ENCODE results near the gene S100A8.

The S100A8 gene

GRCh38 chr1:153389973-153390879 lies 647 bp downstream of the S100A8 start:
- no peak for DNase-seq (ENCODE audit: low spot score)

- no peak for DNase-seq (ENCODE audit: low spot score)
Observed at GRCh38 chr1:153389401-153389800, 1.5 kb downstream of the S100A8 start.

DNA sequence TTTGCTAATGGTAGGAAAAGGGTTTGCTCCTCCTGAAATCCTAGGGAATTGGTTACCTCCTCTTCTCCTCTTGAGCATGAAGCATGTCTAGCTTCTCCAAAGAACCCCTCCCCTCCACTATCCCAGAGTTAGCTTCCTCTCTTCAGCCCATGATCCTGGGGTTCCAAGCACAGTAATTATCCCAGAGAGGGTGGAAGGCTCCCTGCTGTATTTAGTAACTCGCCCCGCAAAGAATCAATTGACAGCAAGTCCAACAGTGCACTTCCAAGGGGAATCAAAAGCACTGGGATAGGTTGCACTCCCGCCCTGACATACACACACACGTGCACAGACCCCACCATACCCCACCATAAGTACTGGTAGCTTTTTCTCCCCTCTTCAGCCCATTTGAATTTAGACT lies 3.1 kb downstream of the S100A8 start:
- no peak for DNase-seq (ENCODE audit: low spot score)

GRCh38 chr1:153387001-153387400 lies 3.9 kb downstream of the S100A8 start:
- DNase-seq (ENCODE audit: low spot score) = no peak

DNA sequence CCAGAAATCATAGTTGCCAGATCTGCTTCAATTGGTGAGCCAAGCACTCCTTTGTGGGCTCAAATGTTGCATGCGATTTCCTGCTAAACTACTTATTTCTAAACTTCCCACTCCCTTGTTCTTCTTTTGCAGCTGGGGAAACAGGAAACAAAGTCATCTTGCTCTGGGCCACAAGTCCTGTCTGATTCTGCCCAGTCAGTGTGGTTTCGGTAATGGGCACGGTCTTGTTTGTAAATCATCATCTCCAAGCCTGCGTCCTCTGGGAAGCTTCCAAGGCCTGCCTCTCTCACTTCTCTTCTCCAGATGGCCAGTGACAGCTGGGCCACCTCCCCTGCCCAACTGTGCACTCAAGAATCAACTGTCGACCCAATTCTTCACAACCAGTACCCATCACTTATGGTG lies 4.4 kb downstream of the S100A8 start:
- DNase-seq (ENCODE audit: low spot score) = no peak

DNA sequence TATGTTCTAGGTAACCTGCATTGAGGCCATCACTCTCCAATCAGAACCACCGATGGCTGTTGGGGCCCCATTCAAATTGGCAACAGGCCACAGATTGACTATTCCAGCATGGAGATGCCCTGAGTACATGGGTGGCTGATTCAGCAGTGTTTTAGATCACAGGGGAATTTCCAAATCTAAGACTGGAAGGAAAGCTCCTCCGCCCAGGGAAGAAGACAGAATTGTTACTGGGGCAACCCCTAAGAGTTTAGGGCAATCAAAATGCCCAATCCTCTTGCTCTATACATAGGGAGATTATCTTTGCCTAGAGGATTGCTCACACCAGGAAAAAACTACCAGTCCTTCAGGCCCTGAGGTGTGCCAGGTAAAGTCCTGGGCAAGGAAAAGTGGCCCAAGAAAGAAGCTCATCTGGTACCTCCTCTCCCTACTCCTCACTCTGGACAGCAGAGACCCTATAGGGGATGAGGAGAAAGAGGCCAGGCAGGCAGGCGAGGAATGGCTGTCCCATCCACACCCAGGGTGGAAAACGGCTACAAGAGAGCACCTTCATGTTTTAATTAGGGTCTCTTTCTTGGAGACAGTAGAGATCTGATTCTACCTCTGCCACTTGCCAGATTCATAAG lies 5.8 kb downstream of the S100A8 start:
- DNase-seq (ENCODE audit: low spot score) = no peak

DNA sequence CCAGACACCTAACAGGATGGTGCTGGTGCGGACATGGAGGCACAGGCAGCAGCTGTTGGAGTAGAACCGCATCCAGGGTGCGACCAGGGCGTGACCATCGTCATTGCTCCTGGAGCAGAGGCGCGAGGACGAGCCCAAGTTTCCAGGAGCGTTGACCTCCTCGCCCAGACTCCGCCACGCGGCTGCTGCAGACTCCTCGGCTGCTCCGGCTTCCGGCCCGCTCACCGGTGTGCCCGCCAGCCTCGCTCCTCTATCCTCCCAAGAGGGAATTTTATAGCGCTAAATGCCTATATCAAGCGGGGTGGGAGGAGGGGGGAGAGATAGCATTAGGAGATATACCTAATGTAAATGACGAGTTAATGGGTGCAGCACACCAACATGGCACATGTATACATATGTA lies 10.2 kb downstream of the S100A8 start:
- DNase-seq (ENCODE audit: low spot score) = no peak

GRCh38 chr1:153379591-153379990 lies 11.3 kb downstream of the S100A8 start:
- no peak for DNase-seq (ENCODE audit: low spot score)

DNA sequence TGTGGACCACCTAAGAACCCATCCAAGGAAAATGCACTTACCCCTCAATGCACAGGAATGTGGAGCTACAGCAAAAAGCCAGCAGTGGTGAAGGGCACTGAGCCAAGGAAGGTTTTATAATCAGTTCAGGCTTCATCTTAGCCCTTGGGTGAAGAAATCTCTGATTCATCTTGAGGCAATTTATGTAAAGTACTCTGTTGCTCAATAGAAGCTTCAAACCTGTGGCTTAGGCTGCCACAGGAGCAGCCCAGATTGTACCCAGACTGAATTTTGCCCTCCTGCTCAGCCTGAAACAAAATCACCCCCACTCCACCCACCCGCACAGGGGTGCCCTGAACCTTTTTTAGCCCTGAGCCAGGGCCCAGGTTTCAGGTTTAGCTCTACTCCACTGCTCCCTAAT lies 15.4 kb downstream of the S100A8 start, which contains the start of gene S100A12:
S100A12 (minus strand) TSS at position 111 of the 400 bp plus-strand sequence. CDS start 1,029 bp downstream, outside the sequence.
- no peak for DNase-seq (ENCODE audit: low spot score)

- DNase-seq (ENCODE audit: low spot score) = no peak
Observed at GRCh38 chr1:153374071-153374470, 16.8 kb downstream of the S100A8 start.

- no peak for DNase-seq (ENCODE audit: low spot score)
Observed at GRCh38 chr1:153372571-153372970, 18.3 kb downstream of the S100A8 start.

- no peak for DNase-seq (ENCODE audit: low spot score)
Observed at GRCh38 chr1:153371231-153371630, 19.6 kb downstream of the S100A8 start.

- DNase-seq (ENCODE audit: low spot score) = no peak
Observed at GRCh38 chr1:153370146-153370545, 20.7 kb downstream of the S100A8 start.

GRCh38 chr1:153368495-153368894 lies 22.4 kb downstream of the S100A8 start:
- DNase-seq (ENCODE audit: low spot score) = no peak

- no peak for DNase-seq (ENCODE audit: low spot score)
Observed at GRCh38 chr1:153367090-153367489, 23.8 kb downstream of the S100A8 start.

GRCh38 chr1:153366261-153366660 lies 24.6 kb downstream of the S100A8 start:
- DNase-seq (ENCODE audit: low spot score) = no peak

- no peak for DNase-seq (ENCODE audit: low spot score)
Observed at GRCh38 chr1:153365696-153366095, 25.2 kb downstream of the S100A8 start.

- no peak for DNase-seq (ENCODE audit: low spot score)
Observed at GRCh38 chr1:153364766-153365666, 25.9 kb downstream of the S100A8 start.

GRCh38 chr1:153364156-153364555 lies 26.7 kb downstream of the S100A8 start:
- DNase-seq (ENCODE audit: low spot score) = no peak

GRCh38 chr1:153363641-153364040 lies 27.2 kb downstream of the S100A8 start:
- no peak for DNase-seq (ENCODE audit: low spot score)

DNA sequence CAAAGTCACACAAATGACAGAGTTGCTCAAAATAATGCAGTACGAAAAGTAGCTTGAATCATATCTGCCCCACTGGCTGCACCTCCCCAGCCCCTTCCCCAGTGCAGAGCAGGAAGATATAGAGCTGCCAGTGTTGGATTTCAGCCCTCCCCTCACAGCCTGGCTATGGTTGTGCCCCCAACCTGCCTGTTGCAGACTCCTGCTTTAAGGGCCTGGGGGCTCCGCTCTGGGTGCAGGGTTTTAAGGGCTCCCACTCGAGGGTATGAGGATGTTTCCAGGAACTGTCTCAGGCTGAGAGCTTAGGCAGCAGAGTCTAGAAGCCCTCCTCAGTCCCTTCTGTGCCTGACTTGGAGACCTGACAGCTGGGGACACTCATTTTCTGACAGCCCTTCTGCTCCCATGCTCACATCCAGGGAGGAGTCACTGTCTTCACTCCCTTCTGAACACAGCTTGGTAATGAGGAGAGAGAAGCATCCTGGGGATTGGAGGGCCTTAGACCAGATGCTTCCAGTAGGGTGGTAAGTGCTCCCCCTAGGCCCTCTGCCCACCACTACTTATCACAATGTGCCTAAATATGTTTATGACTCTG lies 28.6 kb downstream of the S100A8 start:
- no peak for DNase-seq (ENCODE audit: low spot score)
